WTC11 (cell line): ENCODE measurements around the gene DCAF4L1.

Experiments used
- CREB1 ChIP-seq: sonication (generic); formaldehyde crosslinking; IDR thresholded peaks from 2 replicates; pipeline ENCODE4 v1.8.0; 2023; ENCODE audit warnings: mild to moderate bottlenecking, missing genetic modification reagents
- CTCF ChIP-seq: fragments of 200-600 bp; IDR thresholded peaks from 2 replicates; pipeline ENCODE4 v1.8.0; 2022; ENCODE audit warnings: antibody characterized with exemption
- E2F5 ChIP-seq: sonication (generic); formaldehyde crosslinking; IDR thresholded peaks from 2 replicates; pipeline ENCODE4 v1.8.1; 2022; ENCODE audit warnings: mild to moderate bottlenecking, moderate library complexity, missing genetic modification reagents
- ESRRA ChIP-seq: sonication (generic); formaldehyde crosslinking; IDR thresholded peaks from 2 replicates; pipeline ENCODE4 v1.8.1; 2022; ENCODE audit warnings: mild to moderate bottlenecking, missing genetic modification reagents, borderline replicate concordance
- ETV6 ChIP-seq: sonication (generic); formaldehyde crosslinking; IDR thresholded peaks from 2 replicates; pipeline ENCODE4 v1.8.1; 2022; ENCODE audit warnings: mild to moderate bottlenecking, missing genetic modification reagents
- SP1 ChIP-seq: sonication (generic); formaldehyde crosslinking; conservative IDR thresholded peaks from 2 replicates; pipeline ENCODE4 v1.8.1; 2022; ENCODE audit warnings: missing genetic modification reagents
- ZNF425 ChIP-seq: fragments of 250-450 bp; sonication (Bioruptor Pico); conservative IDR thresholded peaks from 2 replicates; pipeline ENCODE4 v1.9.0; 2021; ENCODE audit warnings: mild to moderate bottlenecking
- TF ChIP-seq, protein P1 (sequence below): sonication (generic); formaldehyde crosslinking; IDR thresholded peaks from 2 replicates; pipeline ENCODE4 v1.8.1; 2023; ENCODE audit warnings: mild to moderate bottlenecking, missing genetic modification reagents
- TF ChIP-seq, protein P2 (sequence below): fragments of 250-450 bp; sonication (Bioruptor Pico); IDR thresholded peaks from 2 replicates; pipeline ENCODE4 v1.9.0; 2021; ENCODE audit warnings: moderate library complexity, mild to moderate bottlenecking, inconsistent platforms, borderline replicate concordance
- TF ChIP-seq, protein P3 (sequence below): sonication (generic); formaldehyde crosslinking; IDR thresholded peaks from 2 replicates; pipeline ENCODE4 v1.8.1; 2022; ENCODE audit warnings: missing genetic modification reagents, borderline replicate concordance

- TF ChIP-seq CTCF (no peak), ZNF425 (no peak), E2F5 (CRISPR knock-in tag) (no peak), CREB1 (CRISPR knock-in tag) (no peak), ESRRA (CRISPR knock-in tag) (no peak), ETV6 (CRISPR knock-in tag) (no peak), SP1 (CRISPR knock-in tag) (no peak)
- TF ChIP-seq, protein P1, sequence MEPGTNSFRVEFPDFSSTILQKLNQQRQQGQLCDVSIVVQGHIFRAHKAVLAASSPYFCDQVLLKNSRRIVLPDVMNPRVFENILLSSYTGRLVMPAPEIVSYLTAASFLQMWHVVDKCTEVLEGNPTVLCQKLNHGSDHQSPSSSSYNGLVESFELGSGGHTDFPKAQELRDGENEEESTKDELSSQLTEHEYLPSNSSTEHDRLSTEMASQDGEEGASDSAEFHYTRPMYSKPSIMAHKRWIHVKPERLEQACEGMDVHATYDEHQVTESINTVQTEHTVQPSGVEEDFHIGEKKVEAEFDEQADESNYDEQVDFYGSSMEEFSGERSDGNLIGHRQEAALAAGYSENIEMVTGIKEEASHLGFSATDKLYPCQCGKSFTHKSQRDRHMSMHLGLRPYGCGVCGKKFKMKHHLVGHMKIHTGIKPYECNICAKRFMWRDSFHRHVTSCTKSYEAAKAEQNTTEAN (CRISPR knock-in tag): no peak
- TF ChIP-seq, protein P2, sequence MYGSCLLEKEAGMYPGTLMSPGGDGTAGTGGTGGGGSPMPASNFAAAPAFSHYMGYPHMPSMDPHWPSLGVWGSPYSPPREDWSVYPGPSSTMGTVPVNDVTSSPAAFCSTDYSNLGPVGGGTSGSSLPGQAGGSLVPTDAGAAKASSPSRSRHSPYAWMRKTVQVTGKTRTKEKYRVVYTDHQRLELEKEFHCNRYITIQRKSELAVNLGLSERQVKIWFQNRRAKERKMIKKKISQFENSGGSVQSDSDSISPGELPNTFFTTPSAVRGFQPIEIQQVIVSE (CRISPR knock-in tag): no peak
- TF ChIP-seq, protein P3, sequence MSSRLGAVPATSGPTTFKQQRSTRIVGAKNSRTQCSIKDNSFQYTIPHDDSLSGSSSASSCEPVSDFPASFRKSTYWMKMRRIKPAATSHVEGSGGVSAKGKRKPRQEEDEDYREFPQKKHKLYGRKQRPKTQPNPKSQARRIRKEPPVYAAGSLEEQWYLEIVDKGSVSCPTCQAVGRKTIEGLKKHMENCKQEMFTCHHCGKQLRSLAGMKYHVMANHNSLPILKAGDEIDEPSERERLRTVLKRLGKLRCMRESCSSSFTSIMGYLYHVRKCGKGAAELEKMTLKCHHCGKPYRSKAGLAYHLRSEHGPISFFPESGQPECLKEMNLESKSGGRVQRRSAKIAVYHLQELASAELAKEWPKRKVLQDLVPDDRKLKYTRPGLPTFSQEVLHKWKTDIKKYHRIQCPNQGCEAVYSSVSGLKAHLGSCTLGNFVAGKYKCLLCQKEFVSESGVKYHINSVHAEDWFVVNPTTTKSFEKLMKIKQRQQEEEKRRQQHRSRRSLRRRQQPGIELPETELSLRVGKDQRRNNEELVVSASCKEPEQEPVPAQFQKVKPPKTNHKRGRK (CRISPR knock-in tag): no peak
Observed at GRCh38 chr4:41933997-41934503, 47.5 kb upstream of the DCAF4L1 start.
